GM10248 (cell line): ENCODE data around the gene GPR3.
"Not testable (repeated sequence)": the region's sequence is repeated elsewhere in the genome, so short reads cannot be mapped to it uniquely, and the experiment has no call there.

ENCODE experiments used
- CTCF ChIA-PET: fragments of 300-600 bp; sonication (Branson Sonifier 250); formaldehyde crosslinking; extraction: SDS; loops from one replicate; lab custom pipeline; 2021; ENCODE audit warnings: antibody characterized with exemption; lab: Yijun Ruan, JAX
- POLR2A ChIA-PET: fragments of 350-650 bp; sonication (Branson Sonifier 250); formaldehyde crosslinking; extraction: SDS; loops from one replicate; lab custom pipeline; 2020; ENCODE audit warnings: antibody characterized with exemption; lab: Yijun Ruan, JAX
- DNase-seq: peaks from one replicate; pipeline ENCODE4 v3.0.0; 2012; ENCODE audit errors: extremely low spot score
- TF ChIP-seq, protein P1 (sequence below): IDR thresholded peaks from 2 replicates; pipeline ENCODE4 v1.5.1; 2012; ENCODE audit warnings: mild to moderate bottlenecking, low read depth; ENCODE audit errors: extremely low read depth, missing control alignments, control extremely low read depth

Gene GPR3

GRCh38 chr1:27381969-27382762 is 10.3 kb upstream of the GPR3 start:
- CTCF ChIA-PET, result interaction anchor here (1.1 to 13.1 kb wide), 9 partner anchors 9 to 280 kb away, joined by 3 to 222 read pairs (median 9); partner anchors contain the start of gene MAP3K6
- DNase-seq, result no peak
- POLR2A ChIA-PET, result interaction anchor here (0.5 kb wide), 1 partner anchor 909 kb away, joined by 3 read pairs; no protein-coding TSS in a partner anchor
- TF ChIP-seq, protein P1, sequence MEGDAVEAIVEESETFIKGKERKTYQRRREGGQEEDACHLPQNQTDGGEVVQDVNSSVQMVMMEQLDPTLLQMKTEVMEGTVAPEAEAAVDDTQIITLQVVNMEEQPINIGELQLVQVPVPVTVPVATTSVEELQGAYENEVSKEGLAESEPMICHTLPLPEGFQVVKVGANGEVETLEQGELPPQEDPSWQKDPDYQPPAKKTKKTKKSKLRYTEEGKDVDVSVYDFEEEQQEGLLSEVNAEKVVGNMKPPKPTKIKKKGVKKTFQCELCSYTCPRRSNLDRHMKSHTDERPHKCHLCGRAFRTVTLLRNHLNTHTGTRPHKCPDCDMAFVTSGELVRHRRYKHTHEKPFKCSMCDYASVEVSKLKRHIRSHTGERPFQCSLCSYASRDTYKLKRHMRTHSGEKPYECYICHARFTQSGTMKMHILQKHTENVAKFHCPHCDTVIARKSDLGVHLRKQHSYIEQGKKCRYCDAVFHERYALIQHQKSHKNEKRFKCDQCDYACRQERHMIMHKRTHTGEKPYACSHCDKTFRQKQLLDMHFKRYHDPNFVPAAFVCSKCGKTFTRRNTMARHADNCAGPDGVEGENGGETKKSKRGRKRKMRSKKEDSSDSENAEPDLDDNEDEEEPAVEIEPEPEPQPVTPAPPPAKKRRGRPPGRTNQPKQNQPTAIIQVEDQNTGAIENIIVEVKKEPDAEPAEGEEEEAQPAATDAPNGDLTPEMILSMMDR, result no peak

- ChIA-PET POLR2A (no interaction called here), CTCF (interaction anchor here (1.7 to 13.1 kb wide), 7 partner anchors 8 to 174 kb away, joined by 4 to 222 read pairs (median 11); partner anchors contain the start of gene MAP3K6)
- no peak for DNase-seq
- TF ChIP-seq, protein P1, result no peak
Measured at GRCh38 chr1:27383039-27383605, 9.3 kb upstream of the GPR3 start, which contains the start of gene CD164L2. CD164L2 (minus strand) TSS chr1:27383333; CDS start chr1:27383239, 94 bp downstream.

GRCh38 chr1:27383661-27384060 is 8.8 kb upstream of the GPR3 start:
- DNase-seq, result no peak
- TF ChIP-seq, protein P1, result no peak
- CTCF ChIA-PET, result interaction anchor here (0.8 to 13.1 kb wide), 7 partner anchors 8 to 342 kb away, joined by 3 to 222 read pairs (median 4); partner anchors contain the start of gene FAM76A
- POLR2A ChIA-PET, result interaction anchor here (0.5 kb wide), 1 partner anchor 13 kb away, joined by 4 read pairs; no protein-coding TSS in a partner anchor

GRCh38 chr1:27384797-27385196 is 7.6 kb upstream of the GPR3 start:
- DNase-seq, POLR2A ChIA-PET: not testable (repeated sequence)
- CTCF ChIA-PET, result interaction anchor here (0.8 to 13.1 kb wide), 8 partner anchors 9 to 341 kb away, joined by 3 to 222 read pairs (median 21); partner anchors contain the start of gene FAM76A

- POLR2A ChIA-PET, result no interaction called here
- TF ChIP-seq, protein P1, result peak; percentile 95
- CTCF ChIA-PET, result interaction anchor here (0.7 to 13.1 kb wide), 21 partner anchors 9 to 343 kb away, joined by 3 to 222 read pairs (median 9); partner anchors contain the start of genes MAP3K6 and SYTL1
- DNase-seq, result peak; percentile 72
Measured at GRCh38 chr1:27388337-27389005, 4.0 kb upstream of the GPR3 start.

- ChIA-PET POLR2A (no interaction called here), CTCF (interaction anchor here (0.6 to 8.0 kb wide), 23 partner anchors 8 to 347 kb away, joined by 3 to 103 read pairs (median 5); partner anchors contain the start of genes CD164L2 and MAP3K6)
- TF ChIP-seq, protein P1, result peak; percentile 23
- DNase-seq, result no peak
Measured at GRCh38 chr1:27391511-27392095, 819 bp upstream of the GPR3 start.
